ENCODE results near the gene ELMO1. TPM values are rescaled to one million over a fixed set of nuclear protein-coding genes. Genes with fewer than 3 reads are reported as not detected.

ELMO1 gene
- total and polyA plus RNA-seq, 2 experiments from 2014 or later: 6.5 to 24.9 TPM

- Histone ChIP-seq H3K27me3 (ENCODE audit: insufficient read depth) (no peaks in the 10 kb centered on the region), H3K27ac (ENCODE audit: low read depth) (no peak overlapping the region), H3K36me3 (ENCODE audit: insufficient read depth) (no peaks in the 10 kb centered on the region), H3K4me1 (ENCODE audit: insufficient read depth) (peaks cover 46% of the 10 kb centered on the region), H4K20me1 (replicated peaks; ENCODE audit: insufficient read depth) (no peaks in the 10 kb centered on the region), H3K9me2 (ENCODE audit: insufficient read depth) (peaks cover 17% of the 10 kb centered on the region), H2AFZ (no peak overlapping the region), H3F3A (replicated peaks; ENCODE audit: low read depth) (no peaks in the 10 kb centered on the region), H3K79me2 (replicated peaks; ENCODE audit: insufficient read depth) (no peaks in the 10 kb centered on the region), H3K4me2 (peak overlapping the region; percentile 16; the same call in 1 of the 2 replicates), H3K4me3 (no peak overlapping the region)
- peaks cover 2% of the 10 kb centered on the region for H3K27me3 Mint-ChIP-seq (ENCODE audit: insufficient read depth, low read depth, poor library complexity)
- ATAC-seq: no peak
- peaks cover 3% of the 10 kb centered on the region; the same call in 1 of the 3 replicates for H3K9me3 Mint-ChIP-seq
- no peak overlapping the region for H3K27ac Mint-ChIP-seq
- TF ChIP-seq JUNB (IDR thresholded peaks at IDR 0.05; ENCODE audit: unreplicated experiment) (no peak), EZH2 (IDR thresholded peaks at IDR 0.05; ENCODE audit: low read depth, unreplicated experiment) (no peak), NANOG (IDR thresholded peaks at IDR 0.05; ENCODE audit: borderline replicate concordance) (no peak), CREB1 (CRISPR knock-in tag; IDR thresholded peaks at IDR 0.05; ENCODE audit: low read depth) (no peak), ZNF331 (CRISPR knock-in tag; IDR thresholded peaks at IDR 0.05; ENCODE audit: low read depth) (no peak), EZH2phosphoT487 (IDR thresholded peaks at IDR 0.05; ENCODE audit: unreplicated experiment) (no peak), STAT1 (IDR thresholded peaks at IDR 0.05; ENCODE audit: unreplicated experiment) (no peak), POLR2AphosphoS5 (IDR thresholded peaks at IDR 0.05; ENCODE audit: low read depth) (no peak), REST (IDR thresholded peaks at IDR 0.05; ENCODE audit: unreplicated experiment) (no peak), ZNF114 (CRISPR knock-in tag; IDR thresholded peaks at IDR 0.05) (no peak)
- TF ChIP-seq, protein P1, sequence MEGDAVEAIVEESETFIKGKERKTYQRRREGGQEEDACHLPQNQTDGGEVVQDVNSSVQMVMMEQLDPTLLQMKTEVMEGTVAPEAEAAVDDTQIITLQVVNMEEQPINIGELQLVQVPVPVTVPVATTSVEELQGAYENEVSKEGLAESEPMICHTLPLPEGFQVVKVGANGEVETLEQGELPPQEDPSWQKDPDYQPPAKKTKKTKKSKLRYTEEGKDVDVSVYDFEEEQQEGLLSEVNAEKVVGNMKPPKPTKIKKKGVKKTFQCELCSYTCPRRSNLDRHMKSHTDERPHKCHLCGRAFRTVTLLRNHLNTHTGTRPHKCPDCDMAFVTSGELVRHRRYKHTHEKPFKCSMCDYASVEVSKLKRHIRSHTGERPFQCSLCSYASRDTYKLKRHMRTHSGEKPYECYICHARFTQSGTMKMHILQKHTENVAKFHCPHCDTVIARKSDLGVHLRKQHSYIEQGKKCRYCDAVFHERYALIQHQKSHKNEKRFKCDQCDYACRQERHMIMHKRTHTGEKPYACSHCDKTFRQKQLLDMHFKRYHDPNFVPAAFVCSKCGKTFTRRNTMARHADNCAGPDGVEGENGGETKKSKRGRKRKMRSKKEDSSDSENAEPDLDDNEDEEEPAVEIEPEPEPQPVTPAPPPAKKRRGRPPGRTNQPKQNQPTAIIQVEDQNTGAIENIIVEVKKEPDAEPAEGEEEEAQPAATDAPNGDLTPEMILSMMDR (conservative IDR thresholded peaks at IDR 0.05; ENCODE audit: low read depth in 2 of 2): no peak
- TF ChIP-seq, protein P2, sequence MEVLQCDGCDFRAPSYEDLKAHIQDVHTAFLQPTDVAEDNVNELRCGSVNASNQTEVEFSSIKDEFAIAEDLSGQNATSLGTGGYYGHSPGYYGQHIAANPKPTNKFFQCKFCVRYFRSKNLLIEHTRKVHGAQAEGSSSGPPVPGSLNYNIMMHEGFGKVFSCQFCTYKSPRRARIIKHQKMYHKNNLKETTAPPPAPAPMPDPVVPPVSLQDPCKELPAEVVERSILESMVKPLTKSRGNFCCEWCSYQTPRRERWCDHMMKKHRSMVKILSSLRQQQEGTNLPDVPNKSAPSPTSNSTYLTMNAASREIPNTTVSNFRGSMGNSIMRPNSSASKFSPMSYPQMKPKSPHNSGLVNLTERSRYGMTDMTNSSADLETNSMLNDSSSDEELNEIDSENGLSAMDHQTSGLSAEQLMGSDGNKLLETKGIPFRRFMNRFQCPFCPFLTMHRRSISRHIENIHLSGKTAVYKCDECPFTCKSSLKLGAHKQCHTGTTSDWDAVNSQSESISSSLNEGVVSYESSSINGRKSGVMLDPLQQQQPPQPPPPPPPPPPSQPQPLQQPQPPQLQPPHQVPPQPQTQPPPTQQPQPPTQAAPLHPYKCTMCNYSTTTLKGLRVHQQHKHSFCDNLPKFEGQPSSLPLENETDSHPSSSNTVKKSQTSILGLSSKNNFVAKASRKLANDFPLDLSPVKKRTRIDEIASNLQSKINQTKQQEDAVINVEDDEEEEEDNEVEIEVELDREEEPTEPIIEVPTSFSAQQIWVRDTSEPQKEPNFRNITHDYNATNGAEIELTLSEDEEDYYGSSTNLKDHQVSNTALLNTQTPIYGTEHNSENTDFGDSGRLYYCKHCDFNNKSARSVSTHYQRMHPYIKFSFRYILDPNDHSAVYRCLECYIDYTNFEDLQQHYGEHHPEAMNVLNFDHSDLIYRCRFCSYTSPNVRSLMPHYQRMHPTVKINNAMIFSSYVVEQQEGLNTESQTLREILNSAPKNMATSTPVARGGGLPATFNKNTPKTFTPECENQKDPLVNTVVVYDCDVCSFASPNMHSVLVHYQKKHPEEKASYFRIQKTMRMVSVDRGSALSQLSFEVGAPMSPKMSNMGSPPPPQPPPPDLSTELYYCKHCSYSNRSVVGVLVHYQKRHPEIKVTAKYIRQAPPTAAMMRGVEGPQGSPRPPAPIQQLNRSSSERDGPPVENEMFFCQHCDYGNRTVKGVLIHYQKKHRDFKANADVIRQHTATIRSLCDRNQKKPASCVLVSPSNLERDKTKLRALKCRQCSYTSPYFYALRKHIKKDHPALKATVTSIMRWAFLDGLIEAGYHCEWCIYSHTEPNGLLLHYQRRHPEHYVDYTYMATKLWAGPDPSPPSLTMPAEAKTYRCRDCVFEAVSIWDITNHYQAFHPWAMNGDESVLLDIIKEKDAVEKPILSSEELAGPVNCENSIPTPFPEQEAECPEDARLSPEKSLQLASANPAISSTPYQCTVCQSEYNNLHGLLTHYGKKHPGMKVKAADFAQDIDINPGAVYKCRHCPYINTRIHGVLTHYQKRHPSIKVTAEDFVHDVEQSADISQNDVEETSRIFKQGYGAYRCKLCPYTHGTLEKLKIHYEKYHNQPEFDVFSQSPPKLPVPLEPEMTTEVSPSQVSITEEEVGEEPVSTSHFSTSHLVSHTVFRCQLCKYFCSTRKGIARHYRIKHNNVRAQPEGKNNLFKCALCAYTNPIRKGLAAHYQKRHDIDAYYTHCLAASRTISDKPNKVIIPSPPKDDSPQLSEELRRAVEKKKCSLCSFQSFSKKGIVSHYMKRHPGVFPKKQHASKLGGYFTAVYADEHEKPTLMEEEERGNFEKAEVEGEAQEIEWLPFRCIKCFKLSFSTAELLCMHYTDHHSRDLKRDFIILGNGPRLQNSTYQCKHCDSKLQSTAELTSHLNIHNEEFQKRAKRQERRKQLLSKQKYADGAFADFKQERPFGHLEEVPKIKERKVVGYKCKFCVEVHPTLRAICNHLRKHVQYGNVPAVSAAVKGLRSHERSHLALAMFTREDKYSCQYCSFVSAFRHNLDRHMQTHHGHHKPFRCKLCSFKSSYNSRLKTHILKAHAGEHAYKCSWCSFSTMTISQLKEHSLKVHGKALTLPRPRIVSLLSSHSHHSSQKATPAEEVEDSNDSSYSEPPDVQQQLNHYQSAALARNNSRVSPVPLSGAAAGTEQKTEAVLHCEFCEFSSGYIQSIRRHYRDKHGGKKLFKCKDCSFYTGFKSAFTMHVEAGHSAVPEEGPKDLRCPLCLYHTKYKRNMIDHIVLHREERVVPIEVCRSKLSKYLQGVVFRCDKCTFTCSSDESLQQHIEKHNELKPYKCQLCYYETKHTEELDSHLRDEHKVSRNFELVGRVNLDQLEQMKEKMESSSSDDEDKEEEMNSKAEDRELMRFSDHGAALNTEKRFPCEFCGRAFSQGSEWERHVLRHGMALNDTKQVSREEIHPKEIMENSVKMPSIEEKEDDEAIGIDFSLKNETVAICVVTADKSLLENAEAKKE (CRISPR knock-in tag; IDR thresholded peaks at IDR 0.05): no peak
- TF ChIP-seq, protein P3, sequence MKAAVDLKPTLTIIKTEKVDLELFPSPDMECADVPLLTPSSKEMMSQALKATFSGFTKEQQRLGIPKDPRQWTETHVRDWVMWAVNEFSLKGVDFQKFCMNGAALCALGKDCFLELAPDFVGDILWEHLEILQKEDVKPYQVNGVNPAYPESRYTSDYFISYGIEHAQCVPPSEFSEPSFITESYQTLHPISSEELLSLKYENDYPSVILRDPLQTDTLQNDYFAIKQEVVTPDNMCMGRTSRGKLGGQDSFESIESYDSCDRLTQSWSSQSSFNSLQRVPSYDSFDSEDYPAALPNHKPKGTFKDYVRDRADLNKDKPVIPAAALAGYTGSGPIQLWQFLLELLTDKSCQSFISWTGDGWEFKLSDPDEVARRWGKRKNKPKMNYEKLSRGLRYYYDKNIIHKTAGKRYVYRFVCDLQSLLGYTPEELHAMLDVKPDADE (IDR thresholded peaks at IDR 0.05): no peak
- H3K4me1 Mint-ChIP-seq: peaks cover 35% of the 10 kb centered on the region
- H3K36me3 Mint-ChIP-seq (ENCODE audit: low read depth): no peaks in the 10 kb centered on the region
- DNase-seq (ENCODE audit: low spot score): peak; percentile 19
- H3K4me3 Mint-ChIP-seq: no peak overlapping the region
Observed at GRCh38 chr7:36962367-36962766, 486.3 kb downstream of the ELMO1 start.

All from GM23338 (cell line).